Cerebellar cortex (tissue), 1 donor: Measurements from ENCODE around the gene FILIP1L.
A peak's percentile ranks its signal among the peaks of the same experiment; 100 is the strongest.
"Not testable (repeated sequence)": the region's sequence is repeated elsewhere in the genome, so short reads cannot be mapped to it uniquely, and the experiment has no call there.

Experiments used
- DNase-seq: peaks from one replicate; pipeline ENCODE4 v3.0.0-alpha.2; 2015; ENCODE audit warnings: low spot score

The FILIP1L gene

DNA sequence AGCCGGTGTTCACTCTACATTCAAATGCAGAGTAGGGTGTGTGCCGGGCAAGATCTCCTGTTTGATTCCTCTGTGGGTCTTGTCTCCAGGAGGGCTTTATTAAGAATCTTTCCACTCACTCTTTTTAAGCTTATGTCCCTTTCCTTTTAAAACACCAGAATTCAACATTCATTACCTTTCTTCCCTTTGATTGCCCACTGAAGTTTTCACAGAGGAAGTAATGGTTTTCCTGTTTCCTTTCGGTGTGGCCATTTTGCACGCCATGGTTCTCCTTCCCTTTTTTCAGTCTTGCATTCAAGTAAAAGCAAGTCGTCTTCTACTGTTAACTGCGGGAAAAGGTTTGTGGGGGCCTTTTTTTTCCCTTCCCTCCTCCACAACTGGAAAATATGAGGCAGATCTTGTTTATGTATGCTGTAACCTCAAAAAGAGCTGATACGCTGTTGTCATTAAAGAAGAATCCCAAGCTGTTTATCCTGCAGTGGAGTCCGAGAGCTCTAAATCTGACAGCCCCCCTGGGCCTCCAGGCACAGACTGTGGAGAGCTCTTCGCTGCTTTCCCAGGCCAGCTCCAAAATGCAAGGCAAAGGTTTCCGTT, 40.5 kb downstream of the FILIP1L start:
- DNase-seq, result no peak

DNA sequence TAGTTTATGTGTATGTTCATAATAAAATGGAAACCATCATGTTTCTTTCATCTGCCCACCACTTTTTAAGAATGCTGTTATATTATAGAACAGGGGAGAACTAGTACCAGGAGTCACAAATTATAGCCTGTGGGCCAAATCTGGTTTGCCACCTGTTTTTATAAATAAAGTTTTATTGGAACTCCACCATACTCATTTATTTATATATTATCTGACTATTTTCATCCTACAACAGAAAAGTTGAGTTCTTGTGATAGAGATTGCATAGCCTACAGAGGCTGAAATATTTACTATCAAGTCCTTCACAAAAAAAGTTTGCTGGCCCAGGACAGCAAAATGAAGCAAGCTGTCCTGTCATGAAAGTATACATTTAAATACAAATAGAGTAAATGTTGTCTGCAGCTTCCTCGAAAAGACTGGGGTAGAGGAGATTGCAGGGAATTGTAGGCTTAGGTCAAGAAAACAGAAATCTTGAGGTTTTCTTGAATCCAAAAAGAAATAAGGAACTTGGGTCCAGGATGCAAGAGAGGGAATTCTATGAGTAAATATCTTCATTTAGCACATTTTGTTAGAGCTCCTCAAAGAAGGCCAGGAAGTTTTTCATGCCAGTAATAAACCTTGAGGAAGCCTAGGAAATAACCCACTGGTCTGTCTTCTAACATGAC, 41.1 kb downstream of the FILIP1L start:
- no peak for DNase-seq

DNA sequence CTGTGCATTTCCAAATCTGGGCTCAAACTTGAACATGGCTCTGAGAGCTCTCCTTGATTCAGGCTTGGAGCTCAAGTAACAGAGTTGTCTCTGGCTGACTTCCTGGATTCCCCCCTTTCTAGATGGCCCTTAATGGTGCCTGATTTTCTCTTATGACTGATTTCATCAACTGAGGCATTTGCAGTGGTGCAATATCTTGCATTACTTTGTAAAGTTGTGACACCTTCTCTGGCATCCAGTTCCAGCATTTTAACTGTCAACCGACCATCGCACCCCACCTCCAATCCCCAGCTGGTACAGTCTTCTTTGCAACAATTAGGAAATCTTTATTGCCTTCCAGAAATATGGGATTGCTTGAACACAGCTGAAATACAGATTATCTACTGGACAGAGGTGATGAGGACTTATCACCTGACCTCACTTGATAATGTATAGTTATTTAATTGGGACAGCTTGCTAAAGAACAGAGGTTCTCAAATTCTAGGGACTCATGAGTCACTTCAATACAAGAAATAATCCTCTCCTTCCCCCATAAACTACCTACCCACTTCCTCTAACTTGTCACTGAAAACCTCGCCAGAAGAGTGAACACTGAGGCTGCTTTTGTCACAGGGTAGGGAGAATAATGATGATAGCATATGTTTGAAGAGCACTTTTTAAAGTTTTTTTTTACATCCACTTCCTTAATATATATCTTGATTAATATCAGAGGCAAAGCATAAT, 41.8 kb downstream of the FILIP1L start:
- DNase-seq, result no peak

DNA sequence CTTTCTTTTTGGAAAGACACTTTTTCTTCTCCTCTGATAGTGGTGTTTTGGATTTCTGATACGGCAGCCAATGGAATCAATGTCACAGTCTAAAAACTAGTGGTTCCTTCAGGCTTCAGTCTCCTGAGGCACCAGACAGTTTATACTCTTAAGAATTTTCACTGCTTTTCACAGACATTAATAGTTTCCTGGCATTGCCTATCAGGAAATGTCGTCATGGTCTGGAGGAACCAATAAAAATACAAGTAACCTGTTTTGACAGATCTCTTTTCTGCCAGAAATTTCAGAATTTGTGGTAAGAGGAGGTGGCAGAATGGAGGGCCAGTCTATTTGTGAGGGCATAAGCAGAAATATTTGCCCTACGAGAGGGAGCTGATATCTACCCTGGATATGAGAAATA, 44.8 kb downstream of the FILIP1L start:
- DNase-seq, result no peak

DNA sequence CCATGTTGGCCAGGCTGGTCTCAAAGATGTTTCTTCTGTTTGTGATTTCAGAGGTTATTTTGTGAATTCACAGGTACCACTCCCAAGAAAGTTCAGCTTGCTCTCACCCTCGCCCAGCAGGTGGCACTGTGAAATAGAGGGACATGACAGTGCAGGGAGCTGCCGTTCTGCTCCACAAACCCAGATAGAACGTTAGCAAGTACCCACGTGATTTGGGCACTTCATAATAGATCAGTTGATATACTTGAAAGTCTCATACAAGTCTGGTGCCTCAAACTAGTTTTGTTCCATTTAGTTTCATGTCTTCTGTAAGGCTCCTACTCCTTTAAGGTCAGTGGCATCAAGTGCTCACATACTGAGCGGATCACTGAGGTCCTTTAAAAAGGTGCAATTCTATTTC, 45.5 kb downstream of the FILIP1L start:
- DNase-seq, result peak; percentile 46

DNA sequence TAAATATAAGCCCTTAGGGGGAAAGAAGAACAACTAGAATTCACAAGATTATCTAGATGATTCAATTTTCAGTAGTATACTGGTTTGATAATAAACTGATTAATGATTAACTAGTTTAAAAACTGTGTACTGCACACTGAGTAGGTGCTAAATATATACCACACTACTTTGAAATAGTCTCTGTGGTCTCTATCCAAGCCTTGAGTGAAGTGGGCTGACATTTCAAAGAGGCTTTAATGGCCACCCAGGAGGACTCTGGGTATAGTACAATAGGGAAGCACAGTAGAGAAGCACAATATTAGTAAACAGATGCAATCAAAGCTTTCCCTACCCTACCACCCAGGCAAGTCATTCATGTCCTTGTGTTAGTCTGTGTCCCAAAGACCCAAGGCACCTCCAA, 46.7 kb downstream of the FILIP1L start:
- no peak for DNase-seq

DNA sequence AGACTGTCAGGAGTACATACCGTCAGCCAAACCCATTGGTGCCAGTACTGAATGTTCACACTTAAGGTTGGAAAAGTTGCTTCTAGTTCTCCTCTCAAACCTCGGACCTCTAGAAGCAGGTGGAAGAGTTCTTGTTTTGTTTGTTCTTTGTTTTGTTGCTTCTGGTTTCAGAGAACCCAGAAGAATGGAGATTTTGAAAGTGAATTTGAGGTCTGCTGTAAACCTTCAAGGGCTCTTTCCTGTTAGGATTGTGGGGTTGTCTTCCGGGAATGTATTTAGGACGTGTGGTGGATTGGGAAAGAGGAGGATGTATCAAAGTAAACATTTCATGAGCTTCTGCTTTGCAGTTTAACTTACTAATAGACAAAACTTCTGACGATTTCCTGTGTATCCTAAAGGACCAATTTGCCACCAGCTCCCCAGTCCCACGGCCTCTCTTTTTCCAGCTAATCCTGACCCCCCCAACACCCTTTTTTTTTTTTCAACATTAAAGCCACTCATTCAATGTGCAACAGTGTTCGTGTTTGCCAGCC, 50.3 kb downstream of the FILIP1L start:
- DNase-seq, result no peak

DNA sequence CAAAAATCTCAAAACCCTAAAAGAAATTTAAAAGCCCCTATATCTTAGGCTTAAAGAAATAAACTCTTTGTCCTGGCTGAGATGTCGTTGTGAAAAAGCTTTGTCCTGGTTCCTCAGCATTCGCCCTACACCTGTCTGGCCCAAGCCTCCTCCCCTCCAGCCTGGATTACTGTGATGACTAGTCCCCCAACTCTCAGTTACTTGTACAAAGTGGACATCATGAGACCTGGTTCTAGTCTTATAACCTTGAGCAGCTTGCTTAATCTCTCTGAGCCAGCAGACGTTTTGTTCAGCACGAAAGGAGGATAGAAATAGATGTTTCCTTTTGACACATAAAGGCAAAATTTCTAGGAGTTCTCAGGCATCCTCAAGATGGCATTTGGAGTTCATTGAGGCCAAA, 51.6 kb downstream of the FILIP1L start:
- DNase-seq, result no peak

DNA sequence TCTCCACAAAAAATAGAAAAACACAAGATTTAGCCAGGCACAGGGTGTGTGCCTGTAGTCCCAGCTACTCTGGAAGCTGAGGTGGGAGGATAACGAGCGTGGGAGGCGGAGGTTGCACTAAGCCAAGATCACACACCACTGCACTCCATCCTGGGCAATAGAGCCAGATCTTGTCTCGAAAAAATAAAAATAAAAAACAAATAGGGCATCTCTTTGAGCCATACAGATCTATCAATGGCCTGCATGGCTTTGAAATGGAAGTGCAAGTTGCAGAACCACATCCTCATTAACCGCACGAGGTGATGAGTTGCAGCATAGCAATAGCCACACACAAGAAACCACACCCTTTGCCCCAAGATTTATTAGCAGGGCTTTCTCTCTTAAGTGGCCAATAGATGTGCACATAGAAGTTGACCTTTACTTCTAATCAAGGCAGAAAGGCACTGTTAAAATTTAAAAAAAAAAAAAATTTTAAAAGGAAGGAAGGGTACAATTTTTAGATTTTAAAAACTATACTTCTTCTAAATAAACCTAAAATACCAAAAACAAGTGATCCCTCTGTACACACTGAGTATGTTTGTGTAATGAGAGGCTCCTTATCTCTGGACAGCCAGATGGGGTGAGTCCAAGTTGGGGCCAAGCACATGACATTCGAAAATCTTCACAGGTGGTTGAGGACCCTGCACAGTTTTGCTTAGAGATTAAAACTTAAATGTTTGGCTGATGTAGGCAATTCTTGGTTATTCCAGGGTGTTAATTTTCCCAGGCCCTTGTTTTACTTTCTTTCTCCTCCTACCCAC, 53.4 kb downstream of the FILIP1L start:
- DNase-seq, result no peak

DNA sequence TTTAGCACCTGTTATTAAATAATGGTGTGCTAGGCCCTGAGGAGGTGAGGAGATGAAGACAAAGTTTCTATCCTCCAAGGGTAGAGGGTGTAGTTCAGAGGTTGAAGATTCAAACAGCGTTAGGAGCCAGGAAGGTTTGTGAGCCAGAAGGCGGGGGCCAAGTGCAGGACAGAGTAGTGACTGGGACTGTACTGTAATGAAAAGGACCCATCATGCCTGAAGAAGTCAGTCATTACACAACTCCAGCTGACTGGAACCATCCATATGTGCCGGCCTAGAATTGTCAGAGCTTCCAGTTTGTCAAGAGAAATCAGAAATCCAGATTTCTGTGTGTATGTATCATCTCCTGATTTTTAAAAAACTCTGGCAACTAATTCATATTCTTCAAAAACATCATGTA, 54.8 kb downstream of the FILIP1L start:
- no peak for DNase-seq

DNA sequence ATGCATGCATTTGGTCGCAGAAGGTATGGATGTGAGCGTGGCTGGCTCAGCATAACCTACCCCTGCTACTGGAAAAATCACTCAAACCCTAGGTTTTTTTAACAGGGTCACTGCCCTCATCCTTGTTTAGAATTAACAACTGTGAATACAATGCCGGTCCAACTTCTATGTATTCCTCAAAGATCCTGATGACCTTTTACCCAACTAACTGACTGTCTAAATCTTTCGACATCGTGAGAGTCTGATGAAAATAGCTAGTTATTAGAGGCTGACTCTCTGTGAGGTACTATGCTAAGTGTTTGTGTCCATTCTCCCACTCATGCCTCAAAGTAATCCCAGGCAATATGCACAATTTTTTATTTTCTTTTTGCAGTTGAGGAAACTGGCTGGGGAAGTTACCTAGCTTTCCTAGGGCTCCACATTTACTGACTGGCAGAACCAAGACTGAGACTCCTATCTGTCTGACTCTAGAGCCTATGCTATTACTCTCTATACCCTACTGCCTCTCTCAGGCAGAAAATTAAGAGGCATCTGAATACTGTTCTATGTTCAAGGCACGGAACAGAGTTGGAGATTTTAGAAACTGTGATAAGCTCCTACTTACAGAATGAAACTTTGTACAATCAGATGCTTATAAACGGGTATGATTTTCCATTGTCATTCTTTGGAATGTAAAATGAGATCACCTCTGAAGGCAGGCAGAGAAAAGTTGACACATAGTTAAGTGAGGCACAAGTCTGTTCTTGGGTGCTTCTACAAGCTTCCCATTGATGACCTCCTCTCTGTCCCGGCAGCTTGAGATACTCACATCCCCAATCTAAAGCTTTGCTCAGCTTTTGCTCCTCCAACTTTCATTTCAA, 56.4 kb downstream of the FILIP1L start:
- no peak for DNase-seq

DNA sequence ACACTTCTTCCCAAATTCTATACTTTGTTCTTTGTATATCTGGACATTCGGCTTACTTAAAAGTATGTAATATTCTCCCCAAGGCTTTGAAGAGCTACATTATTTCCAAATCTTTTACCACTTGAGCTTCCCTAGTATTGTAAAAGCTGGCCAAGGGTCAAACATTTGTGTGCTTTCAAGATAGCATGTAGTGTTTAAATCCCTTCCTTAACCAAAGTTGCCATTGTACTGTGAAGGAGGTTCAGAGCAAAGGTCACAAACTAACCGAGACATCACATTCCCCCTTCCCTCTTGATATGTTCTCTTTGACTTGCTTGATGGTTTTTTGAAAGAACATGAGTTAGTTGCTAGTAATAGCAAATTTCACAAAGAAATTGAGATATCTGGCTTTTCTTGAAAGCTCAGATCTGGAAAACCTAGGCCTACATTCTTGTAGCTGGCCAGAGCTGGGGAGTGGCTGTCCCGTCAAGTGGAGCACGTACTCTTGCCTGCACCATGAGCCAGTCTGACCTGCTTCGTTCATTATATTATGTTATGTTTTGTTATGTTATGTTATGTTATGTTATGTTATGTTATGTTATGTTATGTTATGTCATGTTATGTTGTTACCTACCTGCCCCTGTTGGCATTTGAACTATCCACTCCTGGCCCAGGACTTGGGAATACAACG, 60.2 kb downstream of the FILIP1L start:
- no peak for DNase-seq

DNA sequence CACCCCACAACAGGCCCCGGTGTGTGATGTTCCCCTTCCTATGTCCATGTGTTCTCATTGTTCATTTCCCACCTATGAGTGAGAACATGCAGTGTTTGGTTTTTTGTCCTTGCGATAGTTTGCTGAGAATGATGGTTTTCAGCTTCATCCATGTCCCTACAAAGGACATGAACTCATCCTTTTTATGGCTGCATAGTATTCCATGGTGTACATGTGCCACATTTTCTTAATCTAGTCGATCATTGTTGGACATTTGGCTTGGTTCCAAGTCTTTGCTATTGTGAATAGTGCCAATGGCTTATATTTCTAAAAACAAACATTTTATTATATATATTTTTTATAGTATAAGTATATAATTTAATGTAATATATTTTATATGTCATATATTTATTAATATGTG, 62.8 kb downstream of the FILIP1L start:
- DNase-seq, result not testable (repeated sequence)

DNA sequence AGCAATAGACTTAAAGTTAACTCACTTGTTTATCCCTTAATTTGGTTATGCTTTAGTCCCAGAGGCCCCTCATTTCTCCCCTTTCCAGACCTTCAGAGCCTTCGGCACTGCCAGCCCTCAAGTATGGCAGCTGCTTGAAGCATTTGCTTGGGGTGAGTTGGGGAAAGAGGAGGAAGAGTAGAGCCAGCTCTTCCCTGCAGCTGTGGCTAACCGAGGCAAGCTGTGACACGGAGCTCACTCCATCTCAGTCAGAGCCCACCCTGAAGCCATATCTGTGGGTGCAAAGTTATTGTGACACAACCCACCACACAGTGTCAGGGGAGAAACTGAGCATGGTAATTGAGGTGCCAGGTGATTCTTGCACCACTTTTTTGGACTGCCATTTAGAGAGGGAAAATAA, 66.1 kb downstream of the FILIP1L start:
- DNase-seq, result no peak

DNA sequence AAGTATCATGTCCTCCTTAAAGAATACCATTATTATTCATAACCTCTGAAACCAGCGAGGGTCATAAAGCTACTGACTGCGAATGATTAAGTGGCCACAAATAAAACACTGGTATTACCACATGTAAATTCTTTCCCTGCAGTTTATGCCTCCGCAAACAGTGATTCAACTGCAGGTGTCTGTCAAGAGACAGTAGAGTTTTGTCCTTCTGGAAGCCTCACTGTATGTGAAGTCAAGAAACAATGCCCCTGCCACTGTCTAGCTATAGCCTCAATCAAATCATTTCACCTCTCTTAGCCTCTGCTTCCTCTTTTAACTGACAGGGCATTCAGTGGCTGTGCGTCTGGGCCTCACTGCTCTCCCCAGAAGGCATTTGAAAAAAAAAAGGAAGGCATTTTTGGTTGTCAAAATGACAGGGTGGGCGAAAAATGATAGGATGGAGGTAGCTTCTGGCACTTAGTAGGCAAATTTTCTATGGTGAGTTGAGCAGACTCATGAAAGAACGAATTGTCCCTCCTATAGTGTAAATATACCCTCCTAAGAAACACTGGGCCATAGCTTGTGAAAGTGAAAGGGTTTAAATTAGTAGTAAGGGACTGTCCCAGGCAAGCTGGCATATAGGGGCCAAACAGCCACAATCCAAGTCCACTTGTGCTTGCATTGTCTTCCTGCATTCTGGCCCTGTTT, 66.7 kb downstream of the FILIP1L start:
- no peak for DNase-seq

DNA sequence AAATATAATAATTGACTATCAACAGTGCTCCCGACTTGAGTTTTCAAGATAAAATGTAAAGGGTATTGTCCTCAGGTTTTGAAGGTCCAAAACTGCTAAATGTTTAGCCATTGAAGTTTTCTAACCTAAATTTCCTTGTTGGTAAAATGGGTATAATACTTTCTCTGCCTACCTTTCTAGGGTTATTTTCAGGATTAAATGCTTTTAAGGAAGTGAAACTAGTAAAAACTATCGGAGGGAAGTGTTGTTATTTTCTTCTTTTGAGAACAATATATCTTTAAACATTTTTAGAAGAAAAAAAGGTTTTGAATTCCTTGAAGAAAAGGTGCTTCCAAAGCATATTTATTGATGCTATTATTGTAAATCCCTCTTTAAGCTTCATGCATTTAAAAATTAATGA, 67.3 kb downstream of the FILIP1L start:
- DNase-seq, result no peak

DNA sequence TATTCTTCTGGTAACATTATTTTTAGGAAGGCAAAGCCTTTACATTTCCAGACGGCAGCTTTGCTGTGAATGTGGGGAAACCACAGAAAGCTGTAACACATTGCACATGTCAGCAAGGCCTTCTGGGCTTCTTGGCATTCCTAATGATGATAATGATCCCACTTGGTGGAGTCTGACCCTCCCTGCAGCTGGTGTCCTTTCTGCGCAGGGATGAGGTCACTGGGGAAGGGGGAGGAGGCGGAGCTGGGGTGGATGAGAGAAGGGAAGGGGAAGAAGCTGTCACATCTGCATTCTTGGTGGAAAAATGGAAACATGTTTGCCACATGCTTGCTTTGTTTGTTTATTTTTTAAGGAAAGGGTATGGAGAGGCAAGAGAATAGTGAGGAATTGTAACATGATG, 68.6 kb downstream of the FILIP1L start:
- no peak for DNase-seq

DNA sequence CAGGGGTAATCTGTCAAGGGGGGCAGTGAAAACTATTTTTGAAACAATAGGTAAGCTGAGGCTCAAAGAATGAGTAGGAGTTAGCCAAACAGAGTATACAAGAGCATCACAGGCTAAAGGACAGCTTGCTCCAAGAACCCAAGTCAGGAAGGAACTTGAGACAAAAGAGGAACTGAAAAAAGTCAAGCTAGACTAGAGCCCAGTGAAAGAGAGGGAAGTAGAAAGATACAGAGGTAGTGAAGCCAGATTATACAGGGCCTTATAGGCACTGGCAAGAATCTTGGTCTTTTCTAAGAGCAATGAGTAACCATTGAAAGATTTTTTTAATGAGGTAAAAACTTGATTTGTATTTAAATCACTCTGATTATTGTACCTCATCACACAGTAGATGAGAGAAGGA, 69.9 kb downstream of the FILIP1L start:
- no peak for DNase-seq

DNA sequence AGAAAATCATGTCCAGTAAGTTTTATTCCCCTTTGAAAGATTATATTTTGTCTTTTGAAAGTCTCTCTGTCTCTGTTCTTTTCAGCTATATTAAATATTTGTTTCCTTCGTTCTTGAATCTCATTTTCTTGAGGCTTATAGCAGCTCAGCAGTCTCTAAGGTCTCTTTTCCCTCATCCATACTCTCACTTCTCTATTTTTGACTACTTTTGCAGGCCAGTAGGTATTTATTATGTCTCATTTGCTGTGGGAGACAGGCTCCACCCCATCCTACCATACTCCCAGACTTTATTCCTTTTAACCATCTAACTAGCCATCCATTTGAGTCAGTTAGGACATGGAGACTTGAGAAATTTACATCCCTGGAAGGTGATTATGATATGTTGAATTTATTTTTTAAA, 71.0 kb downstream of the FILIP1L start:
- DNase-seq, result no peak
